GM23338 (cell line): Measurements from ENCODE around the gene APOH. TPM values are rescaled to one million over a fixed set of nuclear protein-coding genes. Genes with fewer than 3 reads are reported as not detected.

ENCODE experiments used
- ATAC-seq: fragments of 200-7000 bp; cut with Tn5 transposase; 3 replicates; pipeline ENCODE4 v1.9.1; 2020
- DNase-seq: peaks from one replicate; pipeline ENCODE4 v3.0.0-alpha.2; 2015; ENCODE audit warnings: low spot score
- H2AFZ ChIP-seq: fragments of 200-600 bp; sonication (generic); 2 replicates; pipeline ENCODE4 v1.8.0; 2016; ENCODE audit warnings: antibody characterized with exemption, mild to moderate bottlenecking, moderate library complexity
- H3F3A ChIP-seq: fragments of 200-600 bp; sonication (generic); replicated peaks from 2 replicates; pipeline ENCODE4 v1.8.0; 2017; ENCODE audit warnings: antibody characterized with exemption, mixed run types, low read depth
- H3K27ac ChIP-seq: fragments of 200-600 bp; sonication (generic); 2 replicates; pipeline ENCODE4 v1.6.1; 2016; ENCODE audit warnings: low read depth
- H3K27me3 ChIP-seq: fragments of 200-600 bp; sonication (generic); 2 replicates; pipeline ENCODE4 v1.8.0; 2016; ENCODE audit warnings: mild to moderate bottlenecking, mixed run types, moderate library complexity; ENCODE audit not compliant: insufficient read depth
- H3K36me3 ChIP-seq: fragments of 200-600 bp; sonication (generic); 2 replicates; pipeline ENCODE4 v1.8.0; 2016; ENCODE audit warnings: mild to moderate bottlenecking; ENCODE audit not compliant: insufficient read depth
- H3K4me1 ChIP-seq: fragments of 200-600 bp; sonication (generic); 2 replicates; pipeline ENCODE4 v1.8.0; 2016; ENCODE audit warnings: mild to moderate bottlenecking, moderate library complexity; ENCODE audit not compliant: insufficient read depth
- H3K4me2 ChIP-seq: fragments of 200-600 bp; sonication (generic); 2 replicates; pipeline ENCODE4 v1.7.1; 2017; ENCODE audit warnings: mixed run types
- H3K4me3 ChIP-seq: fragments of 200-600 bp; sonication (generic); 2 replicates; pipeline ENCODE4 v1.6.1; 2016; ENCODE audit warnings: mixed run types
- H3K79me2 ChIP-seq: fragments of 200-600 bp; sonication (generic); replicated peaks from 2 replicates; pipeline ENCODE4 v1.8.0; 2017; ENCODE audit warnings: mild to moderate bottlenecking; ENCODE audit not compliant: insufficient read depth
- H3K9me2 ChIP-seq: fragments of 200-600 bp; sonication (generic); 2 replicates; pipeline ENCODE4 v1.8.0; 2017; ENCODE audit not compliant: insufficient read depth
- H4K20me1 ChIP-seq: fragments of 200-600 bp; sonication (generic); replicated peaks from 2 replicates; pipeline ENCODE4 v1.8.0; 2017; ENCODE audit warnings: mild to moderate bottlenecking; ENCODE audit not compliant: insufficient read depth
- H3K27ac Mint-ChIP-seq: 2 replicates; pipeline ENCODE4 v1.8.0; 2020; ENCODE audit warnings: inconsistent platforms, mild to moderate bottlenecking, moderate library complexity, mixed read lengths
- H3K27me3 Mint-ChIP-seq: 3 replicates; pipeline ENCODE4 v1.8.0; 2022; ENCODE audit warnings: low read depth, mild to moderate bottlenecking, moderate library complexity, mixed read lengths, inconsistent platforms; ENCODE audit not compliant: insufficient read depth, poor library complexity
- H3K36me3 Mint-ChIP-seq: 3 replicates; pipeline ENCODE4 v1.8.0; 2021; ENCODE audit warnings: low read depth, mild to moderate bottlenecking, inconsistent platforms, moderate library complexity, mixed read lengths
- H3K4me1 Mint-ChIP-seq: 3 replicates; pipeline ENCODE4 v1.8.0; 2020; ENCODE audit warnings: mild to moderate bottlenecking, inconsistent platforms, mixed read lengths
- H3K4me3 Mint-ChIP-seq: 3 replicates; pipeline ENCODE4 v1.8.0; 2021; ENCODE audit warnings: moderate library complexity, mild to moderate bottlenecking, inconsistent platforms, mixed read lengths
- H3K9me3 Mint-ChIP-seq: 3 replicates; pipeline ENCODE4 v1.8.0; 2020; ENCODE audit warnings: moderate library complexity, mild to moderate bottlenecking, inconsistent platforms, mixed read lengths
- CREB1 ChIP-seq: fragments of 250-450 bp; sonication (Bioruptor Pico); IDR thresholded peaks from 2 replicates; pipeline ENCODE4 v1.5.0; 2020; ENCODE audit warnings: low read depth, mild to moderate bottlenecking, moderate library complexity
- EZH2 ChIP-seq: fragments of 200-600 bp; sonication (generic); IDR thresholded peaks from one replicate; pipeline ENCODE4 v1.8.0; 2017; ENCODE audit warnings: antibody characterized with exemption, mild to moderate bottlenecking, low read depth; ENCODE audit not compliant: unreplicated experiment
- EZH2phosphoT487 ChIP-seq: fragments of 200-600 bp; sonication (generic); IDR thresholded peaks from one replicate; pipeline ENCODE4 v1.8.1; 2018; ENCODE audit warnings: antibody characterized with exemption; ENCODE audit not compliant: unreplicated experiment
- JUNB ChIP-seq: IDR thresholded peaks from one replicate; pipeline ENCODE4 v1.6.1; 2016; ENCODE audit warnings: antibody characterized with exemption; ENCODE audit not compliant: unreplicated experiment
- NANOG ChIP-seq: IDR thresholded peaks from 2 replicates; pipeline ENCODE4 v1.6.1; 2016; ENCODE audit warnings: antibody characterized with exemption, borderline replicate concordance
- POLR2AphosphoS5 ChIP-seq: IDR thresholded peaks from 2 replicates; pipeline ENCODE4 v1.6.1; 2016; ENCODE audit warnings: antibody characterized with exemption, low read depth
- STAT1 ChIP-seq: IDR thresholded peaks from one replicate; pipeline ENCODE4 v1.6.1; 2016; ENCODE audit warnings: antibody characterized with exemption; ENCODE audit not compliant: unreplicated experiment
- ZNF114 ChIP-seq: fragments of 250-450 bp; sonication (Bioruptor Pico); IDR thresholded peaks from 2 replicates; pipeline ENCODE4 v1.5.0; 2020; ENCODE audit warnings: mild to moderate bottlenecking, moderate library complexity
- ZNF331 ChIP-seq: fragments of 250-450 bp; sonication (Bioruptor Pico); IDR thresholded peaks from 2 replicates; pipeline ENCODE4 v1.5.0; 2020; ENCODE audit warnings: low read depth, mild to moderate bottlenecking, moderate library complexity
- polyA plus RNA-seq: library from polyadenylated mRNA; unstranded; fragments of >200 nt; fragmentation: Nextera tagmentation; extraction: Ambion mirVana; gene quantifications from 2 replicates; pipeline ENCODE4 v1.2.1, GENCODE V29; 2016
- total RNA-seq: library from RNA; depleted of rRNA; stranded (reverse); fragments of >200 nt; shearing (Covaris generic); gene quantifications from 2 replicates; pipeline ENCODE4 v1.2.3, GENCODE V29; 2014
- TF ChIP-seq, protein P1 (sequence below), 2 experiments: fragments of 200-600 bp in 1 of 2; sonication (generic) in 1 of 2; conservative IDR thresholded peaks; 2 replicates each; pipeline versions ENCODE4 v1.5.1 to v1.6.1; 2016 to 2017; ENCODE audit warnings: antibody characterized with exemption in 2 of 2, low read depth in 2 of 2, mild to moderate bottlenecking in 2 of 2, moderate library complexity in 1 of 2
- TF ChIP-seq, protein P2 (sequence below): IDR thresholded peaks from 2 replicates; pipeline ENCODE4 v1.6.1; 2016; ENCODE audit warnings: antibody characterized with exemption
- TF ChIP-seq, protein P3 (sequence below): fragments of 250-450 bp; sonication (Bioruptor Pico); IDR thresholded peaks from 2 replicates; pipeline ENCODE4 v1.5.0; 2020; ENCODE audit warnings: mild to moderate bottlenecking, moderate library complexity
- TF ChIP-seq, protein P4 (sequence below): IDR thresholded peaks from one replicate; pipeline ENCODE4 v1.6.1; 2018; ENCODE audit warnings: antibody characterized with exemption; ENCODE audit not compliant: unreplicated experiment

Gene APOH
- total and polyA plus RNA-seq, 2 experiments from 2014 or later: not detected

DNA sequence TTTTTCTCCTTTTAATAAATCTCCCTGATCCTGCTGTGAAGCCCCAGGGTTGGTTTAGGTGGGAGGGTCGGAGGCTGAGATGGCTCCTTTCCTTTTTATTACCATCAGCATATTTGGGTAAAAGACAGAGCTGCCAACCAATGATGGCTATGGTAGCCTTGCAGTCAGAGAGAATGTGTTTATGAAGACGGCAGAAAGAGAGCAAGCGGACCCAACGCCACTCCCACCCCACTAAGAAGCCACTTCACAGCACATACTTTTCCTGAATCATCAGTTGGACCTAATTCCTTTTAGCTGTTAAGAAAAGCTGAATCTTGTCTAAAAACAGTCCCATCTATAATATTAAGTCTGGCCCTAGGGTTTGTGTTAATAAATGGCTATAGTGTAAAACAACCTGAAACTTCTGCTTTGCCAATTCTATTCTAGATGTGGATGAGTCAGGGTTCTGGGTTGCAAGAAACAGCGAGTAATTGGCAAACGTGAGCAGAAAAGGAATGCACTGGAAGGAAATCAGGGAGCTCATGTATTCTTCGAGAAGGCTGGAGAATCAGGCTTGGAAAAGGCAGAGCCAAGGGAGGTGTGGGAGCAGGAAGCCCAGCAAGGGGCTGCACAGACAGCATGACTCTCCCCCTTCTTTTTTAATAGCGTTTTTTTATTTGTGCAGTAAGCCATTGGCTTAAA, 39.2 kb upstream of the APOH start:
- Mint-ChIP-seq H3K9me3 (peaks cover 27% of the 10 kb centered on the region), H3K27ac (no peak overlapping the region), H3K4me3 (no peak overlapping the region), H3K27me3 (peaks cover 6% of the 10 kb centered on the region), H3K4me1 (no peaks in the 10 kb centered on the region), H3K36me3 (peaks cover 10% of the 10 kb centered on the region)
- Histone ChIP-seq H3K36me3 (no peaks in the 10 kb centered on the region), H2AFZ (no peak overlapping the region), H3K27ac (no peak overlapping the region), H3K4me1 (no peaks in the 10 kb centered on the region), H3K27me3 (no peaks in the 10 kb centered on the region), H3F3A (no peaks in the 10 kb centered on the region), H4K20me1 (no peaks in the 10 kb centered on the region), H3K79me2 (no peaks in the 10 kb centered on the region), H3K9me2 (no peaks in the 10 kb centered on the region), H3K4me3 (no peak overlapping the region), H3K4me2 (no peak overlapping the region)
- ATAC-seq: no peak
- DNase-seq: no peak
- TF ChIP-seq, protein P1, sequence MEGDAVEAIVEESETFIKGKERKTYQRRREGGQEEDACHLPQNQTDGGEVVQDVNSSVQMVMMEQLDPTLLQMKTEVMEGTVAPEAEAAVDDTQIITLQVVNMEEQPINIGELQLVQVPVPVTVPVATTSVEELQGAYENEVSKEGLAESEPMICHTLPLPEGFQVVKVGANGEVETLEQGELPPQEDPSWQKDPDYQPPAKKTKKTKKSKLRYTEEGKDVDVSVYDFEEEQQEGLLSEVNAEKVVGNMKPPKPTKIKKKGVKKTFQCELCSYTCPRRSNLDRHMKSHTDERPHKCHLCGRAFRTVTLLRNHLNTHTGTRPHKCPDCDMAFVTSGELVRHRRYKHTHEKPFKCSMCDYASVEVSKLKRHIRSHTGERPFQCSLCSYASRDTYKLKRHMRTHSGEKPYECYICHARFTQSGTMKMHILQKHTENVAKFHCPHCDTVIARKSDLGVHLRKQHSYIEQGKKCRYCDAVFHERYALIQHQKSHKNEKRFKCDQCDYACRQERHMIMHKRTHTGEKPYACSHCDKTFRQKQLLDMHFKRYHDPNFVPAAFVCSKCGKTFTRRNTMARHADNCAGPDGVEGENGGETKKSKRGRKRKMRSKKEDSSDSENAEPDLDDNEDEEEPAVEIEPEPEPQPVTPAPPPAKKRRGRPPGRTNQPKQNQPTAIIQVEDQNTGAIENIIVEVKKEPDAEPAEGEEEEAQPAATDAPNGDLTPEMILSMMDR (conservative IDR thresholded peaks at IDR 0.05; ENCODE audit: low read depth in 2 of 2): no peak
- TF ChIP-seq ZNF114 (CRISPR knock-in tag) (no peak), CREB1 (CRISPR knock-in tag) (no peak), STAT1 (no peak), ZNF331 (no peak), EZH2phosphoT487 (no peak), JUNB (no peak), NANOG (no peak), POLR2AphosphoS5 (no peak), EZH2 (no peak)
- TF ChIP-seq, protein P2, sequence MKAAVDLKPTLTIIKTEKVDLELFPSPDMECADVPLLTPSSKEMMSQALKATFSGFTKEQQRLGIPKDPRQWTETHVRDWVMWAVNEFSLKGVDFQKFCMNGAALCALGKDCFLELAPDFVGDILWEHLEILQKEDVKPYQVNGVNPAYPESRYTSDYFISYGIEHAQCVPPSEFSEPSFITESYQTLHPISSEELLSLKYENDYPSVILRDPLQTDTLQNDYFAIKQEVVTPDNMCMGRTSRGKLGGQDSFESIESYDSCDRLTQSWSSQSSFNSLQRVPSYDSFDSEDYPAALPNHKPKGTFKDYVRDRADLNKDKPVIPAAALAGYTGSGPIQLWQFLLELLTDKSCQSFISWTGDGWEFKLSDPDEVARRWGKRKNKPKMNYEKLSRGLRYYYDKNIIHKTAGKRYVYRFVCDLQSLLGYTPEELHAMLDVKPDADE: no peak
- TF ChIP-seq, protein P3, sequence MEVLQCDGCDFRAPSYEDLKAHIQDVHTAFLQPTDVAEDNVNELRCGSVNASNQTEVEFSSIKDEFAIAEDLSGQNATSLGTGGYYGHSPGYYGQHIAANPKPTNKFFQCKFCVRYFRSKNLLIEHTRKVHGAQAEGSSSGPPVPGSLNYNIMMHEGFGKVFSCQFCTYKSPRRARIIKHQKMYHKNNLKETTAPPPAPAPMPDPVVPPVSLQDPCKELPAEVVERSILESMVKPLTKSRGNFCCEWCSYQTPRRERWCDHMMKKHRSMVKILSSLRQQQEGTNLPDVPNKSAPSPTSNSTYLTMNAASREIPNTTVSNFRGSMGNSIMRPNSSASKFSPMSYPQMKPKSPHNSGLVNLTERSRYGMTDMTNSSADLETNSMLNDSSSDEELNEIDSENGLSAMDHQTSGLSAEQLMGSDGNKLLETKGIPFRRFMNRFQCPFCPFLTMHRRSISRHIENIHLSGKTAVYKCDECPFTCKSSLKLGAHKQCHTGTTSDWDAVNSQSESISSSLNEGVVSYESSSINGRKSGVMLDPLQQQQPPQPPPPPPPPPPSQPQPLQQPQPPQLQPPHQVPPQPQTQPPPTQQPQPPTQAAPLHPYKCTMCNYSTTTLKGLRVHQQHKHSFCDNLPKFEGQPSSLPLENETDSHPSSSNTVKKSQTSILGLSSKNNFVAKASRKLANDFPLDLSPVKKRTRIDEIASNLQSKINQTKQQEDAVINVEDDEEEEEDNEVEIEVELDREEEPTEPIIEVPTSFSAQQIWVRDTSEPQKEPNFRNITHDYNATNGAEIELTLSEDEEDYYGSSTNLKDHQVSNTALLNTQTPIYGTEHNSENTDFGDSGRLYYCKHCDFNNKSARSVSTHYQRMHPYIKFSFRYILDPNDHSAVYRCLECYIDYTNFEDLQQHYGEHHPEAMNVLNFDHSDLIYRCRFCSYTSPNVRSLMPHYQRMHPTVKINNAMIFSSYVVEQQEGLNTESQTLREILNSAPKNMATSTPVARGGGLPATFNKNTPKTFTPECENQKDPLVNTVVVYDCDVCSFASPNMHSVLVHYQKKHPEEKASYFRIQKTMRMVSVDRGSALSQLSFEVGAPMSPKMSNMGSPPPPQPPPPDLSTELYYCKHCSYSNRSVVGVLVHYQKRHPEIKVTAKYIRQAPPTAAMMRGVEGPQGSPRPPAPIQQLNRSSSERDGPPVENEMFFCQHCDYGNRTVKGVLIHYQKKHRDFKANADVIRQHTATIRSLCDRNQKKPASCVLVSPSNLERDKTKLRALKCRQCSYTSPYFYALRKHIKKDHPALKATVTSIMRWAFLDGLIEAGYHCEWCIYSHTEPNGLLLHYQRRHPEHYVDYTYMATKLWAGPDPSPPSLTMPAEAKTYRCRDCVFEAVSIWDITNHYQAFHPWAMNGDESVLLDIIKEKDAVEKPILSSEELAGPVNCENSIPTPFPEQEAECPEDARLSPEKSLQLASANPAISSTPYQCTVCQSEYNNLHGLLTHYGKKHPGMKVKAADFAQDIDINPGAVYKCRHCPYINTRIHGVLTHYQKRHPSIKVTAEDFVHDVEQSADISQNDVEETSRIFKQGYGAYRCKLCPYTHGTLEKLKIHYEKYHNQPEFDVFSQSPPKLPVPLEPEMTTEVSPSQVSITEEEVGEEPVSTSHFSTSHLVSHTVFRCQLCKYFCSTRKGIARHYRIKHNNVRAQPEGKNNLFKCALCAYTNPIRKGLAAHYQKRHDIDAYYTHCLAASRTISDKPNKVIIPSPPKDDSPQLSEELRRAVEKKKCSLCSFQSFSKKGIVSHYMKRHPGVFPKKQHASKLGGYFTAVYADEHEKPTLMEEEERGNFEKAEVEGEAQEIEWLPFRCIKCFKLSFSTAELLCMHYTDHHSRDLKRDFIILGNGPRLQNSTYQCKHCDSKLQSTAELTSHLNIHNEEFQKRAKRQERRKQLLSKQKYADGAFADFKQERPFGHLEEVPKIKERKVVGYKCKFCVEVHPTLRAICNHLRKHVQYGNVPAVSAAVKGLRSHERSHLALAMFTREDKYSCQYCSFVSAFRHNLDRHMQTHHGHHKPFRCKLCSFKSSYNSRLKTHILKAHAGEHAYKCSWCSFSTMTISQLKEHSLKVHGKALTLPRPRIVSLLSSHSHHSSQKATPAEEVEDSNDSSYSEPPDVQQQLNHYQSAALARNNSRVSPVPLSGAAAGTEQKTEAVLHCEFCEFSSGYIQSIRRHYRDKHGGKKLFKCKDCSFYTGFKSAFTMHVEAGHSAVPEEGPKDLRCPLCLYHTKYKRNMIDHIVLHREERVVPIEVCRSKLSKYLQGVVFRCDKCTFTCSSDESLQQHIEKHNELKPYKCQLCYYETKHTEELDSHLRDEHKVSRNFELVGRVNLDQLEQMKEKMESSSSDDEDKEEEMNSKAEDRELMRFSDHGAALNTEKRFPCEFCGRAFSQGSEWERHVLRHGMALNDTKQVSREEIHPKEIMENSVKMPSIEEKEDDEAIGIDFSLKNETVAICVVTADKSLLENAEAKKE (CRISPR knock-in tag): no peak
- TF ChIP-seq, protein P4, sequence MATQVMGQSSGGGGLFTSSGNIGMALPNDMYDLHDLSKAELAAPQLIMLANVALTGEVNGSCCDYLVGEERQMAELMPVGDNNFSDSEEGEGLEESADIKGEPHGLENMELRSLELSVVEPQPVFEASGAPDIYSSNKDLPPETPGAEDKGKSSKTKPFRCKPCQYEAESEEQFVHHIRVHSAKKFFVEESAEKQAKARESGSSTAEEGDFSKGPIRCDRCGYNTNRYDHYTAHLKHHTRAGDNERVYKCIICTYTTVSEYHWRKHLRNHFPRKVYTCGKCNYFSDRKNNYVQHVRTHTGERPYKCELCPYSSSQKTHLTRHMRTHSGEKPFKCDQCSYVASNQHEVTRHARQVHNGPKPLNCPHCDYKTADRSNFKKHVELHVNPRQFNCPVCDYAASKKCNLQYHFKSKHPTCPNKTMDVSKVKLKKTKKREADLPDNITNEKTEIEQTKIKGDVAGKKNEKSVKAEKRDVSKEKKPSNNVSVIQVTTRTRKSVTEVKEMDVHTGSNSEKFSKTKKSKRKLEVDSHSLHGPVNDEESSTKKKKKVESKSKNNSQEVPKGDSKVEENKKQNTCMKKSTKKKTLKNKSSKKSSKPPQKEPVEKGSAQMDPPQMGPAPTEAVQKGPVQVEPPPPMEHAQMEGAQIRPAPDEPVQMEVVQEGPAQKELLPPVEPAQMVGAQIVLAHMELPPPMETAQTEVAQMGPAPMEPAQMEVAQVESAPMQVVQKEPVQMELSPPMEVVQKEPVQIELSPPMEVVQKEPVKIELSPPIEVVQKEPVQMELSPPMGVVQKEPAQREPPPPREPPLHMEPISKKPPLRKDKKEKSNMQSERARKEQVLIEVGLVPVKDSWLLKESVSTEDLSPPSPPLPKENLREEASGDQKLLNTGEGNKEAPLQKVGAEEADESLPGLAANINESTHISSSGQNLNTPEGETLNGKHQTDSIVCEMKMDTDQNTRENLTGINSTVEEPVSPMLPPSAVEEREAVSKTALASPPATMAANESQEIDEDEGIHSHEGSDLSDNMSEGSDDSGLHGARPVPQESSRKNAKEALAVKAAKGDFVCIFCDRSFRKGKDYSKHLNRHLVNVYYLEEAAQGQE: no peak
